GM19193 (cell line): Measurements from ENCODE around the gene TNFRSF14.

Experiments used
- POLR2A ChIP-seq: IDR thresholded peaks from 4 replicates; pipeline ENCODE4 v1.6.1; 2011; ENCODE audit not compliant: insufficient read depth, insufficient read length; ENCODE audit errors: extremely low read depth

The TNFRSF14 gene

DNA sequence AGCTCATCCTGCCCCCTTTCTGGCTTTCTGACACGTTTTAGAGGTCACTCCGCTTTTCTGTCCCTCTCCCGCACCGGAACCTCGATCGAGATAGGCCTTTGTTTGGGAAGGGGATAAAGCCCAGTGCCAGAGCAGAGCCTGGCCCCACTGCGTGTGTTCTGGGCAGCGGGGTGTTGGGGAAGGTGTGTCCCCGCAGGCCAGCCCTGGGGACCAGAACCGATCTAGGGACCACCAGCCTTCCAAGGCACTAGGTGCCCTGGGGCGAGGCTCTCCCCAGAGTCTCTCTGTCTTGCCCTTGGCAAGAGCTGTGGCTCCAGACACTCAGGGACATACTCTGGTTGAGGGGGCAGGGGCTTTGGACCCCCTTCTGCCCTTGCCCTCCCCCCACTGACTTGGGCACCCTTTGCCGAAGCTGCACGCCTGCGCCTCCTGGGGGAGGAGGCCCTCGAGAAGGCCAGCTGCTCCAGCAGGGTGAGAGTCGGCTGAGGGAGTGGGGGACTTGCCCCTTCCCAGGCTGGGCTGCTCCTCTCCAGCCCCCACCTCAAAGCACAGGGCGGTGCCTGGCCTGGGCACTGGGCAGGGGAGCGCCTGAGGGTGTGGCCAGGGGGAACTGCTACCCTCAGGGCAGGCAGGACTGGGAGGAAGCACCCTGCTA is 46.8 kb downstream of the TNFRSF14 start:
- TF ChIP-seq POLR2A = no peak

DNA sequence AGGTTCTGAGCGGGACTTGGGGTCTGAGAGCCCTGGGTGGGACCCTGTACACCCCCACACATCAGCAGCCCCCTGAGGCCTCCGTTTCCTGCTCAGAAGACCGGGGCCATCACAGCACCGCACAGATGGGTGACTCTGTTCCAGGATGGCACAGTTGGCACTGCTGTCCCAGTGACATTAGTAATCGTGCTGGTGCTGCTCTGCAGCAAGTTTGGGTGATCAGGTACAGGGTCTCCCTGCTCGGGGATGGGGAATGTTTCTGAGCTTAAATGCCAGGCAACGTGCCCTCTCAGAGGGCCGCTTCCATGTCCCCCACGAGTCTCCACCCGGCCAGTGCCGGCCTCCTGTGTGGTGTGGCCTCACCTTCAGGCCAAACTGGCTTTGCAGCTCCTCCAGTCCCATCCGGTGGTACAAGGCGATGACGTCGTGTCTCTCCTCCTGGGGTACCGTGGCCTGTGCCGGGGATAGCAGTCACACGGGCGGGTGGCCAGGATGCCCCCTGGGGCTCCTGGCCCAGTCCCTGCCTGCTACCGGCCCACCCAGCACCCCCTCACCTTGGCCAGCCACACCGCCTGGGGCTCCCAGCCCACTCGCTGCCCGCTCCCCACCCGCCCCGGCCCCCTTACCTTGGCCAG is 47.5 kb downstream of the TNFRSF14 start:
- no peak for TF ChIP-seq POLR2A

- TF ChIP-seq POLR2A = no peak
Measured at GRCh38 chr1:2604156-2604843, 48.1 kb downstream of the TNFRSF14 start.

GRCh38 chr1:2604844-2605508 is 48.8 kb downstream of the TNFRSF14 start:
- no peak for TF ChIP-seq POLR2A

DNA sequence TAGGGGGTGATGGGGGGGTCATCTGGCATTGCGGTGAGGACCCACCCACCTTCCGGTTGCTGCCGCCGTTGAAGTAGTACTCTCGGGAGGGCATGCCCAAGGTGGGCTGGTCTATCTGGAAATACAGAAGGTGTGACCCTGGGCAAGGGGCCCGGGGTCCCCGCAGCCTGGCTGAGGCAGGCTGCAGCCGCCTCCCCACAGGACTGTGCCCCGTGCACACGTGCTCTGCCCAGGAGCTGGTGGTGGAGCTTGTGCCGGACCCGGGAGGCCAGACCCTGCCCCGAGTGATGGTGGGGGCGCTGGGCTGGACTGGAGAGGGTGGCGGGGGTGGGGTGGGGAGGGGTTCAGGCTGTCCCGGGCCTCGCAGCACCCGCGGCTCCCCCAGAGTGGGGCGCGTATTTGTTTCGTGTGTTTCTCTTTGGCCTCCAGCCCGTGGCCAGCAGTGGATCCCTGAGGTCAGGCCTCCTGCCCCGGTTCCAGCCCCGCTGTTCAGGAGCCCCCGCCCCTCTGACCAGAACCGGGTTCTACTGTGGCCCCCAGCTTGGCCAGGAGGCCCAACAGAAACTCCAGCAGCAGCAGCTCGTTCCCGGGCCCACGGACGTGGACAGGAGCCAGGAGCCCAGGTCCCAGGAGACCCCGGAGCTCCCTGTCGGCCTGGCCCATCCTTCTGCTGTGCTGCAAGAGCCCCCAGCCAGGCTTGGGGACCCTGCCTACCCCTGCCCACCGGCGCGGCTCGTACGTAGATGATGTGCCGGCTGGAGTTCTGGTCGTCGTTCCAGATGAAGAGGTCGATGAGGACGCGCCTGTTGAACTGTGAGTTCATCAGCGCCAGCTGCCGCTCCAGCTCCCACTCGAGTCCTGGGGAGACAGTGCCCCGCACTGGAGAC is 49.6 kb downstream of the TNFRSF14 start:
- TF ChIP-seq POLR2A = no peak

DNA sequence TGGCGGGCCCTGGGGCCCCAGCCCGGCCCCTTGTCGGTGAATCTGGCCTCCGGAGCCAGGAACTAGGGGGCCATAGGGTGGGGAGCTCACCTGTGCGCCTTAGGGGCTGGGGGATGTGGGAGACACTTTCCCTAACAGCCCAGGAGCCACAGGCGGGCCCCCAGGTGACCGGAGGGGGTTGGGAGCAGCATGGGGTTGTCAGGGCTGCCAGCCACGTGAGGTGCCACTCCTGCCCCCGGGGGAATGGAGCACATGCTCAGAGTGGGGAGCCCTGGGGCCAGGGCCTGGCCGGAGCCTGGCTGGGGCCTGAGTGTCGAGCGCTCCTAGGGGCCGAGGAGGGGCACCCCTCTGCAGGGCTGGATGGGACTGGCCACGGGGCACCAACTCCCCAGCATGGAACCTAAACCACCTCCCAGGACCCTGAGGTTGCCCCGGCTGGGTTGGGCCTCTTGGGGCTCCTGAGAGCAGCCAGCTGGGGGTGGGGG is 50.3 kb downstream of the TNFRSF14 start:
- no peak for TF ChIP-seq POLR2A

GRCh38 chr1:2606881-2607621 is 50.9 kb downstream of the TNFRSF14 start:
- no peak for TF ChIP-seq POLR2A

GRCh38 chr1:2607641-2608091 is 51.5 kb downstream of the TNFRSF14 start:
- no peak for TF ChIP-seq POLR2A

DNA sequence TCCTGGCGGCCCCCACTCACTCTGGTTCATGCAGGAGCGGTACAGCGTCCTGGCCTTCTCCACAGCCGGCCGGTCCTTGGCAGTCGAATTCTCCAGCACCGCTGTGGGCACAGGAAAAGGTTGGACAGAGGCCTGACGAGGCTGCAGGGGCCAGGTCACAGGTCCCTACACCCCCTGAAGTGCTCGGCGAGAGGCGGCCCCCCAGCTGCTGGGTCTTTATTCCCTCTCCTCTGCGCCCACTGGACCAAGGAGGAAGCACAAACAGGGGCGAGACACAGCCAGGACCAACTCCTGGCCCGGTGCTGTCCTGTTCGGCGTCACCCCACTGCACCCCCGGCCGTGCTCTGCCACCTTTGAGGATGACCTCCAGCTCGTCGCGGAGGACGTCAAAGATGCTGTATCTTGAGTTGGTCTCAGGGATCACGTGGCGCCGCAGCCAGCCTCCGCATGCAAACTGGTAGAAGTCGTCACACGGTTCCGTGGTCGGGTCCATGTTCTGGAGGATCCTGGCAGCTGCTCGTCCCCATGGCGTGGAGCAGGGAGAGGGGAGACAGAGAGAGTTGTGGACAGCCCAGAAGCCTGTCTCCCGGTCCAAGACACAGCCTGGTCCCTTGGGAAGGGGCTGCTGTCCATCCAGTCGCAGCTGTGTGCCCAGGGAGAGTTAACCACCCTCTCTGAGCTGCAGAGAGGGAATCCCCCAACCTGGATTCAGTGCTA is 53.3 kb downstream of the TNFRSF14 start:
- no peak for TF ChIP-seq POLR2A

DNA sequence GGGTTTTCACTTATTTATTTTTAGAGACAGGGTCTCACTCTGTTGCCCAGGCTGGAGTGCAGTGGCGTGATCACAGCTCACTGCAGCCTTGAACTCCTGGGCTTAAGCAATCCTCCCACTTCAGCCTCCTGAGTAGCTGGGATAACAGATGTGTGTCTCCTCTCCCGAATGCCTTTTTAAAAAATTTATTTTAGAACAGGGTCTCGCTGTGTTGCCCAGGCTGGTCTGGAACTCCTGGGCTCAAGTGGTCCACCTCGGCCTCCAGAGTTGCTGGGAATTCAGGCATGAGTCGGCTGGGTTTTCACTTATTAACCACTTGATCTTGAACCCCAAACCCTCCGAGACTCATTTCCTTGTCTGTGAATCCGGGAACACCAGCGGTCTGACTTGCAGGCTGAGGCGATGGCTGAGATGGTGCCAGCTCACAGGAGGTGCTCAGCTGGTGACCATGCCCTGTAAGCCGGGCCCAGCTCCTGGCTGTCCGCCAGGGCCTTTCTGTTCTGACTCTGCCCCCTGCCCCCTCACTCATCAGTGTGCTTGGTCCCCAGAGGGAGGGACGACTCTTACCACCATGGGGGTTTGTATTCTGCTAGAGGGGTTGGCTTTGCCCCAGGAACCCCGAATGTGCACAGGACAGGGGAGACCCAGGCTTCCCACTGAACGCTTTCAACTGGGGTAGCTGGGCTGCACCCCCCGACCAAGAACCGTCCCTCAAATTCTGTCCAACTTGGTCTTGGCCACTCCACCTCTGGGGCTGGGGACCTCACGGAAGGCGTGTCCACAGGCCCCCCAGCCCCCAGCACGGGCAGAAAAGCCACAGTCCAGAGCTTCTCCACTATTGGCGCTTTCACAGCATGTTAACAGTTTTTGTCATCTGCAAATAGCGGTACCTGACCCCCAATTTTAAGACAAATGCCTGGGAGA is 54.1 kb downstream of the TNFRSF14 start:
- no peak for TF ChIP-seq POLR2A

- TF ChIP-seq POLR2A = no peak
Measured at GRCh38 chr1:2611031-2611501, 54.9 kb downstream of the TNFRSF14 start.

GRCh38 chr1:2611621-2612437 is 55.7 kb downstream of the TNFRSF14 start:
- TF ChIP-seq POLR2A = no peak
